Measurements from ENCODE around the gene C6orf15.

The C6orf15 gene

GRCh38 chr6:31129130-31129529 is 16.8 kb upstream of the C6orf15 start:
- DNase-seq = no peak

- peak; percentile 23 for DNase-seq
These were observed 15.8 kb upstream of the C6orf15 start for GRCh38 chr6:31128093-31128676.

GRCh38 chr6:31126396-31127175 is 14.2 kb upstream of the C6orf15 start:
- no peak for DNase-seq

- DNase-seq = no peak
These were observed 13.4 kb upstream of the C6orf15 start for GRCh38 chr6:31125586-31126363.

GRCh38 chr6:31125162-31125561 is 12.8 kb upstream of the C6orf15 start:
- no peak for DNase-seq

- no peak for DNase-seq
These were observed 10.7 kb upstream of the C6orf15 start for GRCh38 chr6:31122791-31123706.

GRCh38 chr6:31121131-31121790 is 8.9 kb upstream of the C6orf15 start:
- DNase-seq = no peak

- no peak for DNase-seq
These were observed 8.0 kb upstream of the C6orf15 start, which contains the start of gene CDSN for GRCh38 chr6:31120151-31120915. Gene CDSN, minus strand, starts transcription at chr6:31120446. Its CDS starts 27 bp downstream, at chr6:31120419.

GRCh38 chr6:31118178-31118577 is 5.8 kb upstream of the C6orf15 start:
- no peak for DNase-seq

GRCh38 chr6:31116661-31117385 is 4.4 kb upstream of the C6orf15 start:
- DNase-seq = no peak

GRCh38 chr6:31115941-31116560 is 3.7 kb upstream of the C6orf15 start:
- no peak for DNase-seq

GRCh38 chr6:31114970-31115849 is 2.8 kb upstream of the C6orf15 start:
- DNase-seq = no peak

- no peak for DNase-seq
These were observed 2.1 kb upstream of the C6orf15 start, which contains the start of gene PSORS1C1 for GRCh38 chr6:31114541-31114878. Gene PSORS1C1, plus strand, starts transcription at chr6:31114800. Its CDS starts 14,833 bp downstream, at chr6:31129633.

GRCh38 chr6:31113861-31114540 is 1.6 kb upstream of the C6orf15 start:
- DNase-seq = no peak

- no peak for DNase-seq
These were observed 663 bp downstream of the C6orf15 start for GRCh38 chr6:31111712-31112111.

GRCh38 chr6:31110825-31111582 is 1.4 kb downstream of the C6orf15 start:
- no peak for DNase-seq

- no peak for DNase-seq
These were observed 5.3 kb downstream of the C6orf15 start for GRCh38 chr6:31107052-31107451.

- no peak for DNase-seq
These were observed 9.2 kb downstream of the C6orf15 start for GRCh38 chr6:31103136-31103535.

Measured in DMS153 (cell line).